Panc1 (cell line): ENCODE measurements around the gene M6PR. TPM values are rescaled to one million over a fixed set of nuclear protein-coding genes. Genes with fewer than 3 reads are reported as not detected.

Experiments
- total RNA-seq: library from RNA; stranded (reverse); gene quantifications from one replicate; pipeline ENCODE4 v1.2.1, GENCODE V29; 2021; ENCODE audit not compliant: unreplicated experiment

M6PR gene
- total RNA-seq, 1 experiment from 2014 or later: 161 TPM

Other genes starting within 250 kb of the M6PR start
- gene A2ML1, start 127.0 kb downstream of the M6PR start, total RNA-seq: not detected
- gene PHC1, start 35.1 kb downstream of the M6PR start, total RNA-seq: 15.6 TPM
- 0.69 TPM for gene KLRG1, start 39.9 kb upstream of the M6PR start, total RNA-seq
- gene A2M, start 166.3 kb upstream of the M6PR start, total RNA-seq: 2.1 TPM